HCT116 (cell line): ENCODE measurements around the gene SHISA4. TPM values are rescaled to one million over a fixed set of nuclear protein-coding genes. Genes with fewer than 3 reads are reported as not detected.
A peak's percentile ranks its signal among the peaks of the same experiment; 100 is the strongest.

ENCODE experiments used
- ATAC-seq: fragments of 200-7000 bp; cut with Tn5 transposase; 2 replicates; pipeline ENCODE4 v1.9.1; 2020; ENCODE audit warnings: mild to moderate bottlenecking, moderate library complexity
- BruUV-seq: library from RNA; stranded (reverse); fragments of 400-500 nt; replicated peaks from 2 replicates; lab custom pipeline; 2021; lab: Mats Ljungman, UMichigan
- CTCF ChIA-PET: fragments of 300-600 bp; sonication (Branson Sonifier 250); formaldehyde crosslinking; loops from one replicate; lab custom pipeline; 2021; ENCODE audit warnings: antibody characterized with exemption; lab: Charles Lee
- POLR2A ChIA-PET: fragments of 300-600, 350-600 bp; sonication (Branson Sonifier 250); formaldehyde crosslinking; loops from one replicate; lab custom pipeline; 2021; ENCODE audit warnings: antibody characterized with exemption; lab: Charles Lee
- RAD21 ChIA-PET, 2 experiments: fragments of 300-600 bp; sonication (Branson Sonifier 250); formaldehyde crosslinking; loops; one replicate each; lab custom pipeline; 2023; ENCODE audit warnings: low total read pairs in 2 of 2; ENCODE audit not compliant: uncharacterized antibody in 2 of 2, unreplicated experiment in 2 of 2, low non-redundant PET in 1 of 2; lab: Charles Lee
- DNase-seq: peaks from one replicate; pipeline ENCODE4 v3.0.0-alpha.2; 2010; ENCODE audit warnings: low read depth, low spot score
- H2AFZ ChIP-seq: fragments of 200-600 bp; shearing (Covaris generic), sonication (generic); 2 replicates; pipeline ENCODE4 v1.6.1; 2017; ENCODE audit warnings: low read depth, mixed run types, mixed read lengths, antibody characterized with exemption, low read length; ENCODE audit not compliant: poor library complexity, severe bottlenecking
- H3K27ac ChIP-seq: 2 replicates; pipeline ENCODE4 v1.5.1; 2012; ENCODE audit warnings: low read depth, low read length
- H3K27me3 ChIP-seq: fragments of 200-600 bp; sonication (generic); 2 replicates; pipeline ENCODE4 v1.6.1; 2016; ENCODE audit warnings: mixed run types, low read length, mixed read lengths; ENCODE audit not compliant: insufficient read depth
- H3K36me3 ChIP-seq, 2 experiments: fragments of 200-500 bp in 1 of 2; fragments of 200-600 bp in 1 of 2; sonication (Bioruptor generic) in 1 of 2; sonication (generic) in 1 of 2; 2 replicates each; pipeline versions ENCODE4 v1.5.1 to v1.6.1; 2014 to 2016; ENCODE audit warnings: low read length in 2 of 2, inconsistent platforms in 1 of 2, mixed read lengths in 1 of 2, mixed run types in 1 of 2; ENCODE audit not compliant: insufficient read depth in 2 of 2, control insufficient read depth in 1 of 2
- H3K4me1 ChIP-seq, 2 experiments: fragments of 200-600 bp in 1 of 2; sonication (generic) in 1 of 2; 2 replicates each; pipeline versions ENCODE4 v1.5.1 to v1.6.1; 2012 to 2017; ENCODE audit warnings: low read length in 2 of 2, inconsistent platforms in 1 of 2, mild to moderate bottlenecking in 1 of 2, mixed read lengths in 1 of 2, mixed run types in 1 of 2, moderate library complexity in 1 of 2; ENCODE audit not compliant: insufficient read depth in 2 of 2, control insufficient read depth in 1 of 2
- H3K4me2 ChIP-seq: fragments of 200-600 bp; sonication (generic); 2 replicates; pipeline ENCODE4 v1.6.1; 2017; ENCODE audit warnings: mixed run types, low read length, mixed read lengths
- H3K4me3 ChIP-seq, 2 experiments: fragments of 200-600 bp in 1 of 2; sonication (generic) in 1 of 2; replicated peaks in 1 of 2; 2 replicates each; pipeline ENCODE4 v1.5.1; 2011 to 2016; ENCODE audit warnings: low read length in 2 of 2, control low read depth in 1 of 2, low read depth in 1 of 2, mild to moderate bottlenecking in 1 of 2, mixed read lengths in 1 of 2, mixed run types in 1 of 2
- H3K79me2 ChIP-seq: fragments of 200-600 bp; sonication (generic); 2 replicates; pipeline ENCODE4 v1.6.1; 2017; ENCODE audit warnings: mild to moderate bottlenecking, mixed run types, low read length, moderate library complexity, mixed read lengths; ENCODE audit not compliant: insufficient read depth
- H3K9ac ChIP-seq: fragments of 200-600 bp; sonication (generic); 2 replicates; pipeline ENCODE4 v1.6.1; 2016; ENCODE audit warnings: low read length, mixed read lengths
- H3K9me2 ChIP-seq: fragments of 200-600 bp; sonication (generic), shearing (Covaris generic); 2 replicates; pipeline ENCODE4 v1.6.1; 2017; ENCODE audit warnings: mixed run types, mild to moderate bottlenecking, moderate library complexity; ENCODE audit not compliant: insufficient read depth
- H3K9me3 ChIP-seq, 2 experiments: fragments of 200-500 bp in 1 of 2; fragments of 200-600 bp in 1 of 2; sonication (Bioruptor generic) in 1 of 2; sonication (generic) in 1 of 2; 2 replicates each; pipeline ENCODE4 v1.6.1; 2014 to 2017; ENCODE audit warnings: low read length in 2 of 2, mixed read lengths in 2 of 2, inconsistent platforms in 1 of 2, low read depth in 1 of 2, mild to moderate bottlenecking in 1 of 2, mixed run types in 1 of 2, moderate library complexity in 1 of 2; ENCODE audit not compliant: control insufficient read depth in 1 of 2, insufficient read depth in 1 of 2
- H4K20me1 ChIP-seq: fragments of 200-600 bp; sonication (generic), shearing (Covaris generic); 2 replicates; pipeline ENCODE4 v1.6.1; 2017; ENCODE audit warnings: mixed run types, mild to moderate bottlenecking, moderate library complexity; ENCODE audit not compliant: insufficient read depth
- ELF1 ChIP-seq: IDR thresholded peaks from 2 replicates; pipeline ENCODE4 v1.6.1; 2012; ENCODE audit warnings: low read depth, borderline replicate concordance
- EZH2 ChIP-seq: fragments of 200-600 bp; sonication (generic); IDR thresholded peaks from 2 replicates; pipeline ENCODE4 v1.6.1; 2017; ENCODE audit warnings: antibody characterized with exemption, mixed run types
- SIN3A ChIP-seq: IDR thresholded peaks from 2 replicates; pipeline ENCODE4 v1.6.1; 2012; ENCODE audit warnings: low read depth
- ZNF274 ChIP-seq: fragments of 200-500 bp; sonication (Bioruptor generic); IDR thresholded peaks from 2 replicates; pipeline ENCODE4 v1.6.1; 2014; ENCODE audit warnings: mild to moderate bottlenecking, low read depth, low read length, inconsistent platforms
- intact Hi-C: fragments of 100-400 bp; cut with micrococcal nuclease; formaldehyde crosslinking; loops from 2 replicates; pipeline ENCODE4 v1.10.0; 2022
- total RNA-seq: library from RNA; stranded (reverse); gene quantifications from one replicate; pipeline ENCODE4 v1.2.1, GENCODE V29; 2021; ENCODE audit not compliant: unreplicated experiment
- TF ChIP-seq, protein P1 (sequence below): IDR thresholded peaks from 2 replicates; pipeline ENCODE4 v1.6.1; 2012; ENCODE audit warnings: low read depth

The SHISA4 gene
- total RNA-seq, 1 experiment from 2014 or later = 15.2 TPM

DNA sequence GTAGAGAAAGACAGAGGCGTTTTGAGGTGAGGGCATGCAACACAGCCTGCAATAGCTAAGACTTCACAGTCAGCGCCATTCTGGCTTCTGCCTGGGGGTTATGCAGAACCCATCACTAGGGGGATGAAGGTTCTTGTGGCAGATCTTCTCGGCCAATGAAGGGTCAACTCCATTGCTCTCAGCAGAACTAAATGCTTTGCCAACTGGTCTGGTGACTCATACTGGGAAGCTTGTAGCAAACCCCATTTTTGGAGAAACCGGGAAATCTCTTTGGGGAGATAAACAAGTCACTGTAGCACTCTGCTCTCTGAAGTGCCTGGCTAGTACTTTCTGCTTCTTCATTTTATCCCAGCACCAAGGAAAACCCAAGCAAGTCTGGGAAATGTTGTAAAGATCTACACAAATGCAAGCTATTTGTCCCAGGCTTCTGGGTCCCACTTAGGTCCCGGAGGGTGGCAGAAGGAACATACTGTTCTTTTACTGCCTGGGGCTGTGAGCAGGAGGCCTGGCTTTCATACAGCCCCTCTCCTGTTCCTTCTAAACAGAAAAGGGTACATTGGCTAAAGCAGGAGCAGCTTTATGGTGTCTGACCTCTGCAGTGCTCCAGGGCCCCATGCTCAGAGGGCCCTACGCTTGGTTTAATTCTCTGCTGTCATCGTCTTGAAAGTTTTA lies 28.8 kb downstream of the SHISA4 start:
- intact Hi-C loops = no loop called here

More for the DNA sequence above, 28.8 kb downstream of the SHISA4 start:
- DNase-seq (no peak), ATAC-seq (peak; percentile 25; the same call in 1 of the 2 replicates)
- Histone ChIP-seq H3K27me3 (no peaks in the 10 kb centered on the region), H3K27ac (no peak overlapping the region), H3K4me1 (peaks cover 5 to 14% of the 10 kb centered on the region in 2 experiments; a peak in 3 of 4 replicates), H3K9ac (no peak overlapping the region), H3K9me2 (no peaks in the 10 kb centered on the region), H3K36me3 (no peaks in the 10 kb centered on the region), H3K79me2 (no peaks in the 10 kb centered on the region), H2AFZ (no peak overlapping the region), H3K4me2 (no peak overlapping the region), H3K9me3 (no peaks in the 10 kb centered on the region), H3K4me3 (no peak overlapping the region), H4K20me1 (no peaks in the 10 kb centered on the region)
- ChIA-PET CTCF (no interaction called here), POLR2A (no interaction called here), RAD21 (no interaction called here)
- no TSS peak for BruUV-seq
- TF ChIP-seq ELF1 (no peak), ZNF274 (no peak), SIN3A (no peak), EZH2 (no peak)
- TF ChIP-seq, protein P1, sequence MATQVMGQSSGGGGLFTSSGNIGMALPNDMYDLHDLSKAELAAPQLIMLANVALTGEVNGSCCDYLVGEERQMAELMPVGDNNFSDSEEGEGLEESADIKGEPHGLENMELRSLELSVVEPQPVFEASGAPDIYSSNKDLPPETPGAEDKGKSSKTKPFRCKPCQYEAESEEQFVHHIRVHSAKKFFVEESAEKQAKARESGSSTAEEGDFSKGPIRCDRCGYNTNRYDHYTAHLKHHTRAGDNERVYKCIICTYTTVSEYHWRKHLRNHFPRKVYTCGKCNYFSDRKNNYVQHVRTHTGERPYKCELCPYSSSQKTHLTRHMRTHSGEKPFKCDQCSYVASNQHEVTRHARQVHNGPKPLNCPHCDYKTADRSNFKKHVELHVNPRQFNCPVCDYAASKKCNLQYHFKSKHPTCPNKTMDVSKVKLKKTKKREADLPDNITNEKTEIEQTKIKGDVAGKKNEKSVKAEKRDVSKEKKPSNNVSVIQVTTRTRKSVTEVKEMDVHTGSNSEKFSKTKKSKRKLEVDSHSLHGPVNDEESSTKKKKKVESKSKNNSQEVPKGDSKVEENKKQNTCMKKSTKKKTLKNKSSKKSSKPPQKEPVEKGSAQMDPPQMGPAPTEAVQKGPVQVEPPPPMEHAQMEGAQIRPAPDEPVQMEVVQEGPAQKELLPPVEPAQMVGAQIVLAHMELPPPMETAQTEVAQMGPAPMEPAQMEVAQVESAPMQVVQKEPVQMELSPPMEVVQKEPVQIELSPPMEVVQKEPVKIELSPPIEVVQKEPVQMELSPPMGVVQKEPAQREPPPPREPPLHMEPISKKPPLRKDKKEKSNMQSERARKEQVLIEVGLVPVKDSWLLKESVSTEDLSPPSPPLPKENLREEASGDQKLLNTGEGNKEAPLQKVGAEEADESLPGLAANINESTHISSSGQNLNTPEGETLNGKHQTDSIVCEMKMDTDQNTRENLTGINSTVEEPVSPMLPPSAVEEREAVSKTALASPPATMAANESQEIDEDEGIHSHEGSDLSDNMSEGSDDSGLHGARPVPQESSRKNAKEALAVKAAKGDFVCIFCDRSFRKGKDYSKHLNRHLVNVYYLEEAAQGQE = no peak
